ENCODE results near the gene NR2F1-AS1.

Gene NR2F1-AS1

DNA sequence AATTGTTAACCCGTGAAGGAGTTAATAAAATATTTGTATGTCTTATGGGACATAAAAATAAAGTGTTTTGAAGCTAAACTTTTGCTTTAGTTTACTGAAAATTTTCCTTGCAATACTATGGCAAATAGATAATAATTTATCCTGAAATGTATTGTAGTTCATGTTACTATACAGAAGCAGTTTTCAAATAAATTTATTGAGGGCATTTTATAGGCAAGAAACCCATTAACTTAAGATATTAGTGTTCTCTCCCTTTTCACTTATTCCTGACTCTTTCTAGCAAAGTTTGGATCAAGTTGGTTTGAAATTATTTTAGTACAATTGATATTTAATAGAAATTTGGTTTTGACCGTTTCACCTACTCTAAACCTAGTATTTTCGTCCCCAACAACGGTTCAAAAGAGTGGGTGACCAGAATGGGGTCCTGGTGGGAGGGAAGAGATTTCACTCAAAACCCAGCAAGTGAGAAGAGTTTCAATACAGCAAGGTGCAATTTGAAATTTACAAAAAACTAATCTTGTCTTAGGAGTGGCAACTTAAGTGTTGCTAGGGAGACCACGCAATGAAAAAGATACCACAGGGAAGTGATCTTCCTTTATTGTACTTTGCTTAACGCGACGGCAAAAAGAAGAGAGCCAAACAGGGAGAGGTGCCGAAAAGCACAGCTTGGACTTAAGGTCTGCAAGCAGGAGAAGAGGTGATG, 30.4 kb upstream of the NR2F1-AS1 start:
- no peak overlapping the region for H3K4me3 ChIP-seq (ENCODE audit: extremely low read depth, insufficient read depth, low read length, poor library complexity, severe bottlenecking)
- no peaks in the 10 kb centered on the region for H3K36me3 ChIP-seq (ENCODE audit: control insufficient read depth, insufficient read depth, low read length)
- 0% methylated on average over 5 to 6 of the region's 9 CpGs for WGBS, 2 experiments (ENCODE audit: insufficient coverage in 2 of 2)
- peaks cover 5% of the 10 kb centered on the region for H3K4me1 ChIP-seq (ENCODE audit: control insufficient read depth, insufficient read depth, low read length, poor library complexity, severe bottlenecking)
- H3K27ac ChIP-seq (ENCODE audit: low read depth, low read length, severe bottlenecking), result no peak overlapping the region
- no peaks in the 10 kb centered on the region for H3K9me3 ChIP-seq (ENCODE audit: control insufficient read depth, low read length)

DNA sequence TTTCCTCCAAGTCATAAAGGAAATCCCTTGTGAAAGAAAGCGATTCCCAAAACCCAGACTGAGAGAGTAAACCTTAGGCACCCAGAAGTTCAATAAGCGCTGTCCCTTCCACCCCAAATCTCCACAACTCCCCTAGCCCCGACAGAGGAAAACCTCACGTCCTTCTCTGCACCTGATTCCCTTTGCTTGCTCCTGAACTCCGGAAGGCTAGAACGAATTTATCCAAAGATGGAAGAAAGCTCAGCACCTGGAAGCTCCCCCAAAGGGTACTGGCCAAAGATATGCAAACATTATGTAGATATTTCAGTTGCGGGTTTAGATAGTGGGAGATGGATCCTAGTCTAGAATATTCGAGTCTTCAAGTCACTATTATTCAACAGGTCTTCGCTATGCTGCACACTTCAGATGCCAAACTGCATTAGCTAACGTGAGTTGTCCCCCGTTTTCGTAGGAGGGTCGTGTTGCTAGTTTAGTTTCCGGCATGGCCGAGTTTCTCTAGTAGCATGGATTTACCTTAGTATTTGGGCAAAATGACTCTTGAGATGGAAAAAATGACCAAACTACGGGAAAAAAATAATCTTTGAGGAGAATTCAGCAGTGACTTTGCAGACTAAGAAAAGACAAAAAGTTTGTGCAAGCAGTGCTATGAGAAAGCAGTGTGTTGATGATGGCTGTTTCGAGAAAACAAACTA, 29.7 kb upstream of the NR2F1-AS1 start:
- no peak overlapping the region for H3K27ac ChIP-seq (ENCODE audit: low read depth, low read length, severe bottlenecking)
- no peaks in the 10 kb centered on the region for H3K36me3 ChIP-seq (ENCODE audit: control insufficient read depth, insufficient read depth, low read length)
- peaks cover 5% of the 10 kb centered on the region for H3K4me1 ChIP-seq (ENCODE audit: control insufficient read depth, insufficient read depth, low read length, poor library complexity, severe bottlenecking)
- H3K4me3 ChIP-seq (ENCODE audit: extremely low read depth, insufficient read depth, low read length, poor library complexity, severe bottlenecking), result no peak overlapping the region
- H3K9me3 ChIP-seq (ENCODE audit: control insufficient read depth, low read length), result no peaks in the 10 kb centered on the region
- WGBS, 2 experiments (ENCODE audit: insufficient coverage in 2 of 2), result 2 to 4% methylated on average over 7 to 11 of the region's 17 CpGs

DNA sequence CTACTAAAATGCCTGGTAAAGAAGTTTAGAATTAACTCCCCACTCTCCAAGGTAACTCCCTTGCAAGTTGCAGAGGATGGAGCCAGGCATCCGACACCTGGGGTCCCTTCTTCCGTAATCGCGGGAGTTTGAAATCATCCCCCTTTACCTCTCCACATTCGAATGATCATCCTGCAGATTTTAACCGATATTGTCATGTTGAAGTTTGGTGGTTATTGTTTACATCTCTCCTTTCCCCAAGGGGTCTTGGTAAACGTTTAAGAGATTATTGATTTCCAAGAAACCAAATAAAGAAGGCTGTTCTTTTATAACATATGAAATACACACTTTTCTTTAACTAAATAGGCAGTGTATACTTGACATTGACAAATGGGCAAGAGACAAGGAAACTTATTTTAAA, 28.7 kb upstream of the NR2F1-AS1 start:
- Histone ChIP-seq H3K4me1 (ENCODE audit: control insufficient read depth, insufficient read depth, low read length, poor library complexity, severe bottlenecking) (peaks cover 5% of the 10 kb centered on the region), H3K27ac (ENCODE audit: low read depth, low read length, severe bottlenecking) (no peak overlapping the region), H3K9me3 (ENCODE audit: control insufficient read depth, low read length) (no peaks in the 10 kb centered on the region), H3K36me3 (ENCODE audit: control insufficient read depth, insufficient read depth, low read length) (no peaks in the 10 kb centered on the region), H3K4me3 (ENCODE audit: extremely low read depth, insufficient read depth, low read length, poor library complexity, severe bottlenecking) (no peak overlapping the region)
- no CpG with 5 or more reads among the region's 7 CpGs for WGBS, 2 experiments (ENCODE audit: insufficient coverage in 2 of 2)

DNA sequence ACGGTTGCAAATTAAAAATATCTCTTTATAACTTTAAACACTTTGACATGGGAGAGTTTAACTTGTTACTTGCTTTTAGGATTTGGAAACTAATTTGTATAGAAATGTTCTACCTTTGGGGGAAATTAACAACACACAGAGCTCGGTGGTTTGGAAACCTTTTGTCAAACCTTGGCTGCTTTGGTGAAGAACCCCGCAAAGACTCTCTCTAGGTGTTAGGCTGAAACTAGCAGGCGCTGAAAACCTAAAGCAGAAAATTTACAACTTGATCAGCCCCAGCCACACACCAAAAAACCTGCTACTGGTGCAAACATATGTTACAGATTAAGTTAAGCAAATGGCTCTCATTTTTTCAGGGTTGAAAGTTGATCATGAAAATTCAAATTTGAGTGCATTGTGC, 27.8 kb upstream of the NR2F1-AS1 start:
- no peak overlapping the region for H3K4me3 ChIP-seq (ENCODE audit: extremely low read depth, insufficient read depth, low read length, poor library complexity, severe bottlenecking)
- WGBS, 2 experiments (ENCODE audit: insufficient coverage in 2 of 2), result 0% methylated on average over 1 of the region's 4 CpGs
- H3K27ac ChIP-seq (ENCODE audit: low read depth, low read length, severe bottlenecking), result no peak overlapping the region
- H3K36me3 ChIP-seq (ENCODE audit: control insufficient read depth, insufficient read depth, low read length), result no peaks in the 10 kb centered on the region
- no peaks in the 10 kb centered on the region for H3K9me3 ChIP-seq (ENCODE audit: control insufficient read depth, low read length)
- H3K4me1 ChIP-seq (ENCODE audit: control insufficient read depth, insufficient read depth, low read length, poor library complexity, severe bottlenecking), result peaks cover 5% of the 10 kb centered on the region

DNA sequence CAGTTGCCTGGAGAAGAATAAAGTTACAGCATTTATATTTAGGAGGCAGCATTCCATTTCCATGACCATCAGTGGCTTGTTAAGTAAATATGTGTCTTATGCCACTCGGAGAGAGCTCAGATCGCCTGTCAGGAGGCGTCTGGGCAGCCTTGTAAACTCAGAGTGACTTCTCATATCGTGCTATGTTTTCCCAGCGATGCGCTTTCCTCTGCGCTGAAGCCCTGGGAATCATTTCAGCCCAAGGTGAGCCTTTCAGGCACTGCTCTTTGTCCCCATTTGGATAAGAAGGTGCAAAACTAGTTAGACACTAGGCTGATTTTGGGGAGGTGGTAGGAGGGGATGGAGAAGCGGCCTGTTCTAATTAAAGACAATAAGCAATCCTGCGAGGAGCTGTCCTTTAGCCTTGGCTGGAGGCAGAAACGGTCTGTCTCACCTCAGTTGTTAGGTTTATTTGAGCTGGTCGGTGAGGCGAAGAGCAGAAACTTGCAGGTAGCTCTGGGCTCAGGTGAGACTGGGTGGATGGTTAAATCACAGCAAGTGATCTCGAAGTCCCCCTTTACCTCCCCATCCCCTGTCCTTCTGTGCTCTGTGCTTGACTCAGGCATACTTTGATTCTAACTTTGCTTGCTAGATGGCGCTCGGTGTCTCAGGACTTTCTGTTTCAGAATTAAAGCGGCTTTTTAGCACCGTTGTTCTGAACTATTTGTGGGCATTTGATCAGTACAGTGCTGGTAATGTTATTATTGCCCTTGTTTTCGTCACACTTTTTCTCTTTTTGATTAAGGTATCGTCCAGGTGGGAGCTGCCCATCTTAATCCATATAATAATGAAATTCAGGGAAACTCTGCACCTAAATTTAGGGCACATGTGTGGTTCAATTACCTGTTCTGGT, 26.6 kb upstream of the NR2F1-AS1 start:
- no peak overlapping the region for H3K27ac ChIP-seq (ENCODE audit: low read depth, low read length, severe bottlenecking)
- no peaks in the 10 kb centered on the region for H3K9me3 ChIP-seq (ENCODE audit: control insufficient read depth, low read length)
- 3% methylated on average over 13 to 14 of the region's 19 CpGs for WGBS, 2 experiments (ENCODE audit: insufficient coverage in 2 of 2)
- H3K4me1 ChIP-seq (ENCODE audit: control insufficient read depth, insufficient read depth, low read length, poor library complexity, severe bottlenecking), result peaks cover 5% of the 10 kb centered on the region
- H3K36me3 ChIP-seq (ENCODE audit: control insufficient read depth, insufficient read depth, low read length), result no peaks in the 10 kb centered on the region
- no peak overlapping the region for H3K4me3 ChIP-seq (ENCODE audit: extremely low read depth, insufficient read depth, low read length, poor library complexity, severe bottlenecking)

DNA sequence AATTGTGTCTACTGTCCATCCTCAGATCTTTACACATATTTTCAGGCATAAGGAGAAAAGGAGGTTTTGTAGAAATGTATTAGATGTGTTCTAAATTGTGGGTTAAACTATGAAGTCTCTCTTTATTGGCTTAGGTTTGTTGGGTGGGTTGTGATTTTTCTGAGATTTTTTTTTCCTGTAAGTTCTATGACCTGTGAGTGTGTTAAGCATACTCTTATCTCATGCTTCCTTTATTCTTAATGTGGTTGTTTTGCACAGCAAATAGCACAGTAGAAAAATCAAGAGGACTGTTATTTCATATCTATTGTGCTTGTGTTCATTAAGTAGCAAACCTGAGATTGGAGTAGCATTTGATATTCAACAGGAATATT, 25.3 kb upstream of the NR2F1-AS1 start:
- H3K27ac ChIP-seq (ENCODE audit: low read depth, low read length, severe bottlenecking), result no peak overlapping the region
- no peaks in the 10 kb centered on the region for H3K9me3 ChIP-seq (ENCODE audit: control insufficient read depth, low read length)
- H3K4me3 ChIP-seq (ENCODE audit: extremely low read depth, insufficient read depth, low read length, poor library complexity, severe bottlenecking), result no peak overlapping the region
- H3K4me1 ChIP-seq (ENCODE audit: control insufficient read depth, insufficient read depth, low read length, poor library complexity, severe bottlenecking), result peaks cover 5% of the 10 kb centered on the region
- H3K36me3 ChIP-seq (ENCODE audit: control insufficient read depth, insufficient read depth, low read length), result no peaks in the 10 kb centered on the region

DNA sequence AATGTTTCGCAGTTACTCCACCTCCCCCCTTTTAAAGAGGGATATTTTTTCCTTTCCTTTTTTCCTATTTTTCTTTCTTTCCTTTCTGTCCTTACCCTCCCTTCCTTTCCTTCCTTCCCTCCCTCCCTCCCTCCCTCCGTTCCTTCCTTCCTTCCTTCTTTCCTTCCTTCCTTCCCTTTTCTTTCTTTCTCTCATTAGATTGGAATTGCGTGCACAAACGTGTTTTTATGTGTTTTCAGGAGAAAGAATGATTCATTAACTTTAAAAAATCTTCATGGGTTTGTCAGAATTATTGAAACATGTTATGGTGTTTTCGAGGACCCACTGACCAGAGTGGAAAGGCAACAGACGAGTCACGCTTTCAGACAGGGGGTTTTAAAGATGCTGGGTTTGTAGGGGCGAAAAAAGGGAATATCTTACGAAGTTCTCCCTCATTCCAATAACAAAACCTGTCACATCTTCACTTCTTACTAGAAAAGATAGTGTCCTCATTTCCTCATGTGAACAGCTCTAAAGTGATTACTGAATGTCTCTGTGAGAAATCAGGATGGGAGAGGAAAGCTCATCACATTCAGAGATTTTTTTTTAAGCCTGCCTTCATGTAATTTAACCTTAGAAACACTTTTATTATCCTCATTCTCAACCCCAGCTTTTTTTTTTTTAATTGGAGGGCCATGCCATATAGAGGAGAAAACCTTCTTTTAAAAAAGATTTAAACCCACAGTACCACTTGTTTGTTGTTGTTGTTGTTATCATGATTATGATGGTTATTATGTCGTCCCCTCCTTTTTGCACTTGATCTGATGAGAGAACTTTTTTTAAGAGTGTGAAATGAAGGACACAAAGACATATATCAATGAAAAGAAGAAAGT, 23.9 kb upstream of the NR2F1-AS1 start:
- Histone ChIP-seq H3K36me3 (ENCODE audit: control insufficient read depth, insufficient read depth, low read length) (no peaks in the 10 kb centered on the region), H3K4me3 (ENCODE audit: extremely low read depth, insufficient read depth, low read length, poor library complexity, severe bottlenecking) (no peak overlapping the region), H3K9me3 (ENCODE audit: control insufficient read depth, low read length) (no peaks in the 10 kb centered on the region), H3K27ac (ENCODE audit: low read depth, low read length, severe bottlenecking) (no peak overlapping the region), H3K4me1 (ENCODE audit: control insufficient read depth, insufficient read depth, low read length, poor library complexity, severe bottlenecking) (peaks cover 5% of the 10 kb centered on the region)
- WGBS, 2 experiments (ENCODE audit: insufficient coverage in 2 of 2), result no CpG with 5 or more reads among the region's 10 CpGs

DNA sequence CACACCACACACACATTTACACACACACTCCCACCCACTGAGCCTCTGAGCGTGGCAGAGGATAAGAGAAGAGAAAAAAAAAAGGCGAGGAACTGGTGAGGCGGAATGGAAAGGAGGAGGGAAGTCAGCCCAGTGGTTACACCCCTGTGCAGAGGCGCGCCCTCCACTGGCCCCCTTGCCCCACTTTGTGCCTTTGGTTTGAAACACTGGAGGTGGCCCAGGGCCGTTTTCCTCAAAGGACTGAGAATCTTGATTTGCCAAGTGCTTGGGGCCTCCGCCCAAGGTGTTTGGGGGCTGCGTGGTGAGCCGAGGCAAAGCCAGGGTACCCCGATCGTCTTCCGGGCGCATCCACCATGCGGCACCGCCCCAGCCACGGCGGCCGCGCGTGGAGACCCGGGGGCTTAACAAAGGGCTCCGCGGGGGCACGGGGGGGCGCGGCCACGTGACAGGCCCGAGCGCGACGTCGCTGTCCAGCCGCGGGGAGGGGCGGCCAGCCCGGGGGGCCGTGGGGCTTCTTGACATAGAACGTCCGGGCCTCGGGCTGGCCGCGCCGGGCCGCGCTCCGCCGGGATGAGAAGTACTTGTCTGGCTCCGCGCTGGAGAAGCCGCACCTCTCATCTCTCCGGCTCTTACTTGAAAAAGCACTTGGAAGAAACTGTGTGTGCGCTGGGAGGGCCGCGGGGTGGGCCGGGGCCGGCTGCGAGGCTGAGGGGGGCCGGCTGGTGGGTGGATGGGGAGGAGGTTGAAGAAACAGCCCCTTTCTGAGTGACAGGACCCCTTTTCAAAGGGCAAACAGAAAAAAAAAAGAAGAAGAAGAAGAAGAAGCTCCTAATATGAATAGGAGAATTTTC, 23.0 kb upstream of the NR2F1-AS1 start:
- peaks cover 5% of the 10 kb centered on the region for H3K4me1 ChIP-seq (ENCODE audit: control insufficient read depth, insufficient read depth, low read length, poor library complexity, severe bottlenecking)
- no peaks in the 10 kb centered on the region for H3K9me3 ChIP-seq (ENCODE audit: control insufficient read depth, low read length)
- no peak overlapping the region for H3K4me3 ChIP-seq (ENCODE audit: extremely low read depth, insufficient read depth, low read length, poor library complexity, severe bottlenecking)
- no peak overlapping the region for H3K27ac ChIP-seq (ENCODE audit: low read depth, low read length, severe bottlenecking)
- H3K36me3 ChIP-seq (ENCODE audit: control insufficient read depth, insufficient read depth, low read length), result no peaks in the 10 kb centered on the region
- WGBS, 2 experiments (ENCODE audit: insufficient coverage in 2 of 2), result 2 to 4% methylated on average over 32 to 52 of the region's 58 CpGs

DNA sequence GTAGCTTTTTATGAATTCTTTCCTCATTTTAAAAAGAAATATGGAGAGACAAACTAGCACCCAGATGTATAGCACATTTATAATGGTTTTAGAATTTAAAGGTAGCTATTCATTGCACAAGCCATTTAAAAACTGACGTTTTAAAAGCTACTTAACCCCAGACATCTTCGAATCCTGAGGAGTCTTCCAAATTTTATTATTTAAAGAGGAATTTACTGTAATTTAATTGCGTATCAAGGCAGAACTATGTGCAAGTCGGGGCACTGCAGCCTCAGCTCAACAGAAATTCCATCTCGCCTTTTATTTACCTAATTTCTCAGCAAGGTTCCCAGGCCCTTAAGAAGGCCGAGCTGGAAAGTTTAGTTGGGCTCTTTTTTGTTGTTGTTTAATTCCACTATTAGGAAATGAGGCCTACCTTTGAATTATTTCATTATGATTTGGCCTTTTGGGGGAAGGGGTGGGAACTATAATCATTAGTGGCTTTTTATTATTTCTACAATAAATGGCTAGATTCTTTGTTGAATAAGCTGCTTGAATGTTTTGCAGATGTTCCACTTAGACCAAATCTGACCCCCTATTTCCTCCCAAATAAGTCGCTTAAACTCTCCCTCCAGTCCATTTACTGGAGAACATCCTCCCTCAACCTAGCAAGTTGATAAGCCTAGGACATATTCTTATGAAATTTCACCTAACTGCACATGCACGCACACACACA, 22.2 kb upstream of the NR2F1-AS1 start:
- WGBS, 2 experiments (ENCODE audit: insufficient coverage in 2 of 2), result 0 to 17% methylated on average over 1 of the region's 8 CpGs
- H3K4me3 ChIP-seq (ENCODE audit: extremely low read depth, insufficient read depth, low read length, poor library complexity, severe bottlenecking), result no peak overlapping the region

More for the DNA sequence above, 22.2 kb upstream of the NR2F1-AS1 start:
- Histone ChIP-seq H3K36me3 (ENCODE audit: control insufficient read depth, insufficient read depth, low read length) (no peaks in the 10 kb centered on the region), H3K9me3 (ENCODE audit: control insufficient read depth, low read length) (no peaks in the 10 kb centered on the region), H3K4me1 (ENCODE audit: control insufficient read depth, insufficient read depth, low read length, poor library complexity, severe bottlenecking) (peaks cover 5% of the 10 kb centered on the region), H3K27ac (ENCODE audit: low read depth, low read length, severe bottlenecking) (no peak overlapping the region)

Measured in mesodermal cell (in vitro differentiated cells).